Lower leg skin (tissue), 4 donors: ENCODE measurements around the gene NOM1. TPM values are rescaled to one million over a fixed set of nuclear protein-coding genes. Genes with fewer than 3 reads are reported as not detected.
A peak's percentile ranks its signal among the peaks of the same experiment; 100 is the strongest.
"Not testable (repeated sequence)": the region's sequence is repeated elsewhere in the genome, so short reads cannot be mapped to it uniquely, and the experiment has no call there.

Experiments used
- DNase-seq, 2 donors: peaks; one replicate each; pipeline ENCODE4 v3.0.0-alpha.2; 2019; ENCODE audit warnings: low spot score in 2 of 2
- H3K4me3 ChIP-seq: fragments of 200-600 bp; sonication (generic); 2 replicates; pipeline ENCODE4 v1.5.1; 2017; ENCODE audit warnings: mild to moderate bottlenecking, low read depth; ENCODE audit not compliant: poor library complexity, severe bottlenecking
- CTCF ChIP-seq, 3 donors: fragments of 450-650 bp; IDR thresholded peaks; one replicate each; pipeline ENCODE4 v1.5.1; 2016; ENCODE audit warnings: antibody characterized with exemption in 3 of 3, mild to moderate bottlenecking in 3 of 3, moderate library complexity in 2 of 3
- POLR2A ChIP-seq, 2 donors: fragments of 450-650 bp; IDR thresholded peaks; one replicate each; pipeline ENCODE4 v1.6.1; 2016 to 2017; ENCODE audit warnings: antibody characterized with exemption in 2 of 2, mild to moderate bottlenecking in 1 of 2, moderate library complexity in 1 of 2
- WGBS, 2 donors: methylation state at CpG; one replicate each; pipeline ENCODE4 v1.1.5; 2018; 5-methylcytosine and 5-hydroxymethylcytosine counted together
- intact Hi-C: fragments of 100-400 bp; cut with DNase I; formaldehyde crosslinking; loops from one replicate; pipeline ENCODE4 v1.15.0; 2023; ENCODE audit warnings: low total_unique reads
- total RNA-seq, 4 donors: library from RNA; depleted of rRNA; stranded (reverse); fragments of >200 nt; gene quantifications; one replicate each; pipeline ENCODE4 v1.1.0, GENCODE V29; 2016

Gene NOM1
- total RNA-seq: 10 to 100 TPM in 3 of 4 donors, 1 to 10 TPM in 1; 9.0 to 26.4 (median 17.4) TPM

- TF ChIP-seq CTCF (IDR thresholded peaks at IDR 0.05) (peak in 1 of 3 donors; percentile 2), POLR2A (IDR thresholded peaks at IDR 0.05) (no peak)
- intact Hi-C loops: loop anchor here (10.0 kb wide), 1 partner anchor 325 kb away; no protein-coding TSS in a partner anchor
- WGBS, 2 donors: 0 to 1% methylated on average over 35 to 69 of the region's 115 CpGs
- peak within 1 kb of the TSS; percentile 80 for H3K4me3 ChIP-seq
- DNase-seq: peak; percentile 84 to 97
These were observed at the start of gene NOM1 for GRCh38 chr7:156949541-156950380. TSS of gene NOM1 (plus strand) at chr7:156949712. CDS start at chr7:156949738, 26 bp downstream.

- intact Hi-C loops, DNase-seq, H3K4me3 ChIP-seq: not testable (repeated sequence)
- 70 to 83% methylated on average over 9 of the region's 9 CpGs for WGBS, 2 donors
These were observed 49.4 kb upstream of the NOM1 start for GRCh38 chr7:156900093-156900492.

- DNase-seq: peak in 1 of 2 donors; percentile 50
- no peak for TF ChIP-seq CTCF (IDR thresholded peaks at IDR 0.05)
- no peak for TF ChIP-seq POLR2A (IDR thresholded peaks at IDR 0.05)
- intact Hi-C loops: no loop called here
- WGBS, 2 donors: 28 to 37% methylated on average over 10 of the region's 10 CpGs
- no peak overlapping the region for H3K4me3 ChIP-seq
These were observed 46.1 kb upstream of the NOM1 start for GRCh38 chr7:156903232-156903909.

GRCh38 chr7:156906200-156906649, 43.3 kb upstream of the NOM1 start:
- TF ChIP-seq POLR2A (IDR thresholded peaks at IDR 0.05) (no peak), CTCF (IDR thresholded peaks at IDR 0.05) (no peak)
- intact Hi-C loops: no loop called here
- no peak overlapping the region for H3K4me3 ChIP-seq
- WGBS, 2 donors: 58 to 60% methylated on average over 4 of the region's 4 CpGs
- DNase-seq: no peak

GRCh38 chr7:156907656-156908055, 41.9 kb upstream of the NOM1 start:
- no peak for DNase-seq
- WGBS, 2 donors: 46 to 48% methylated on average over 4 of the region's 4 CpGs
- TF ChIP-seq CTCF (IDR thresholded peaks at IDR 0.05) (no peak), POLR2A (IDR thresholded peaks at IDR 0.05) (no peak)
- H3K4me3 ChIP-seq: no peak overlapping the region
- intact Hi-C loops: no loop called here

- DNase-seq, H3K4me3 ChIP-seq, intact Hi-C loops: not testable (repeated sequence)
- 86 to 89% methylated on average over 3 of the region's 3 CpGs for WGBS, 2 donors
These were observed 39.8 kb upstream of the NOM1 start for GRCh38 chr7:156909574-156910252.
